GM12891 (cell line): ENCODE data around the gene LGALS9.

Experiments used
- POLR2AphosphoS5 ChIP-seq: IDR thresholded peaks from 2 replicates; pipeline ENCODE4 v1.6.1; 2011; ENCODE audit warnings: low read depth, low read length, control low read depth
- TAF1 ChIP-seq: IDR thresholded peaks from 2 replicates; pipeline ENCODE4 v1.6.1; 2011; ENCODE audit warnings: low read depth, low read length, control low read depth

DNA sequence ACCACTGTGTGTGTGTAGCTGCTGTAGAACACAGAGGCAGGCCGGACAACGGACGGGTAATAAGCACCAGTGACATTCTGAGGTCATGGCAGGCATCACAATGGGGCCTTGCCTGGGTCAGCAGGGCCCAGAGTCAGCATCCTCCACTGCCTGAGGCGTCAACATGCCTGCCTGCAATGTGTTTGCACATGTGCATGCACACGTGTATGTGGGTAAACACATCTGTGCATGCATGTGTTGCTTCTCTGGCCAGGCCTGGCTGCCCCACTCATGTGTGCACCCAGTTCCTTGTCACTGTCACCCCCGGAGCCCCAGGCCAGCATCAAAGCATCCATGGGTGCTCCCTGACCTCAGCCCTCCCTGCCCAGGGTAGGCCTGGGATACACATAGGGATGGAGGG lies 43.3 kb downstream of the LGALS9 start:
- TF ChIP-seq POLR2AphosphoS5 (no peak), TAF1 (no peak)
